Common myeloid progenitor, CD34-positive (primary cell): Measurements from ENCODE around the gene SCG2.

ENCODE experiments used
- CTCF ChIA-PET: fragments of 350-600 bp; sonication (Branson Sonifier 250); formaldehyde crosslinking; loops from one replicate; lab custom pipeline; 2021; ENCODE audit warnings: antibody characterized with exemption; lab: Charles Lee
- POLR2A ChIA-PET: fragments of 350-600 bp; sonication (Branson Sonifier 250); formaldehyde crosslinking; loops from one replicate; lab custom pipeline; 2021; ENCODE audit warnings: antibody characterized with exemption; lab: Charles Lee
- DNase-seq, 3 donors: peaks; one replicate each; pipeline versions ENCODE4 v3.0.0 to v3.0.0-alpha.2; 2013
- H3K27ac ChIP-seq, 2 experiments: 1 replicate in 1 of 2; 2 replicates in 1 of 2; pipeline ENCODE4 v1.7.0; 2013; ENCODE audit warnings: inconsistent platforms in 2 of 2, low read length in 2 of 2, mild to moderate bottlenecking in 2 of 2, low read depth in 1 of 2, moderate library complexity in 1 of 2; ENCODE audit not compliant: severe bottlenecking in 2 of 2, insufficient read depth in 1 of 2, poor library complexity in 1 of 2
- H3K27me3 ChIP-seq, 5 experiments: replicated peaks in 2 of 5; 1 replicate in 3 of 5; 2 replicates in 2 of 5; pipeline versions ENCODE4 v1.6.1 to v1.7.0; 2013; ENCODE audit warnings: low read length in 4 of 5, mild to moderate bottlenecking in 2 of 5, moderate library complexity in 2 of 5, inconsistent platforms in 1 of 5; ENCODE audit not compliant: insufficient read depth in 5 of 5, control insufficient read depth in 4 of 5
- H3K36me3 ChIP-seq, 4 experiments: 1 replicate in 2 of 4; 2 replicates in 2 of 4; pipeline versions ENCODE4 v1.6.1 to v1.7.0; 2013; ENCODE audit warnings: low read length in 3 of 4, control low read depth in 1 of 4, mild to moderate bottlenecking in 1 of 4; ENCODE audit not compliant: control insufficient read depth in 4 of 4, insufficient read depth in 4 of 4
- H3K4me1 ChIP-seq, 4 experiments: 1 replicate in 3 of 4; 2 replicates in 1 of 4; pipeline versions ENCODE4 v1.6.1 to v1.7.1; 2013; ENCODE audit warnings: low read length in 3 of 4, mild to moderate bottlenecking in 3 of 4, control low read depth in 1 of 4, inconsistent platforms in 1 of 4, moderate library complexity in 1 of 4; ENCODE audit not compliant: control insufficient read depth in 4 of 4, insufficient read depth in 4 of 4; ENCODE audit errors: control extremely low read depth in 1 of 4
- H3K4me3 ChIP-seq, 7 experiments: 1 replicate in 4 of 7; 2 replicates in 3 of 7; pipeline versions ENCODE4 v1.5.1 to v1.7.0; 2013; ENCODE audit warnings: mild to moderate bottlenecking in 7 of 7, low read length in 6 of 7, moderate library complexity in 6 of 7, inconsistent platforms in 2 of 7, low read depth in 2 of 7, control low read depth in 1 of 7; ENCODE audit not compliant: insufficient read depth in 4 of 7, control insufficient read depth in 1 of 7; ENCODE audit errors: extremely low read depth in 1 of 7
- H3K9me3 ChIP-seq, 5 experiments: 1 replicate in 4 of 5; 2 replicates in 1 of 5; pipeline versions ENCODE4 v1.6.1 to v1.7.1; 2013; ENCODE audit warnings: low read length in 4 of 5, mild to moderate bottlenecking in 2 of 5, inconsistent platforms in 1 of 5, low read depth in 1 of 5, moderate library complexity in 1 of 5; ENCODE audit not compliant: control insufficient read depth in 4 of 5, insufficient read depth in 2 of 5; ENCODE audit errors: control extremely low read depth in 1 of 5
- WGBS: methylation state at CpG from one replicate; pipeline ENCODE4 v1.1.5; 2013; ENCODE audit not compliant: insufficient coverage; 5-methylcytosine and 5-hydroxymethylcytosine counted together

The SCG2 gene

GRCh38 chr2:223582001-223582400 is 20.2 kb downstream of the SCG2 start:
- ChIA-PET CTCF (no interaction called here), POLR2A (no interaction called here)
- DNase-seq, result no peak
- H3K4me3 ChIP-seq, result no peak overlapping the region
- no peaks in the 10 kb centered on the region for H3K27me3 ChIP-seq
- no peak overlapping the region for H3K27ac ChIP-seq
- 87% methylated on average over 5 of the region's 5 CpGs for WGBS
- no peaks in the 10 kb centered on the region for H3K9me3 ChIP-seq
- no peaks in the 10 kb centered on the region for H3K4me1 ChIP-seq
- no peaks in the 10 kb centered on the region for H3K36me3 ChIP-seq

- CTCF ChIA-PET, result no interaction called here
- POLR2A ChIA-PET, result no interaction called here
These were observed 21.2 kb downstream of the SCG2 start for GRCh38 chr2:223580951-223581350.

GRCh38 chr2:223578846-223579245 is 23.3 kb downstream of the SCG2 start:
- H3K36me3 ChIP-seq, result no peaks in the 10 kb centered on the region
- no peaks in the 10 kb centered on the region for H3K9me3 ChIP-seq
- WGBS, result no CpG with 5 or more reads among the region's 1 CpG
- H3K4me3 ChIP-seq, result no peak overlapping the region
- no peak for DNase-seq
- CTCF ChIA-PET, result no interaction called here
- H3K4me1 ChIP-seq, result no peaks in the 10 kb centered on the region
- POLR2A ChIA-PET, result no interaction called here
- H3K27me3 ChIP-seq, result no peaks in the 10 kb centered on the region
- no peak overlapping the region for H3K27ac ChIP-seq

More at GRCh38 chr2:223580951-223581350, 21.2 kb downstream of the SCG2 start:
- H3K27me3 ChIP-seq, result no peaks in the 10 kb centered on the region
- no peak overlapping the region for H3K27ac ChIP-seq
- no peak for DNase-seq
- no peaks in the 10 kb centered on the region for H3K36me3 ChIP-seq
- no peak overlapping the region for H3K4me3 ChIP-seq
- 73% methylated on average over 3 of the region's 6 CpGs for WGBS
- H3K9me3 ChIP-seq, result no peaks in the 10 kb centered on the region
- H3K4me1 ChIP-seq, result no peaks in the 10 kb centered on the region

- Histone ChIP-seq H3K36me3 (no peaks in the 10 kb centered on the region), H3K27me3 (peaks cover 0 to 2% (median 0%) of the 10 kb centered on the region in 5 experiments), H3K9me3 (no peaks in the 10 kb centered on the region), H3K4me1 (no peaks in the 10 kb centered on the region), H3K27ac (no peak overlapping the region), H3K4me3 (no peak overlapping the region)
- 93% methylated on average over 4 of the region's 5 CpGs for WGBS
- ChIA-PET POLR2A (no interaction called here), CTCF (no interaction called here)
- no peak for DNase-seq
These were observed 25.3 kb downstream of the SCG2 start for GRCh38 chr2:223576873-223577272.

- Histone ChIP-seq H3K36me3 (no peaks in the 10 kb centered on the region), H3K4me3 (no peak overlapping the region), H3K27ac (no peak overlapping the region), H3K27me3 (peaks cover 0 to 2% (median 0%) of the 10 kb centered on the region in 5 experiments), H3K4me1 (no peaks in the 10 kb centered on the region), H3K9me3 (no peaks in the 10 kb centered on the region)
- WGBS, result 100% methylated on average over 2 of the region's 2 CpGs
- DNase-seq, result no peak
- CTCF ChIA-PET, result no interaction called here
- POLR2A ChIA-PET, result interaction anchor here (0.6 kb wide), 1 partner anchor 1963 kb away, joined by 5 read pairs; no protein-coding TSS in a partner anchor
These were observed 31.4 kb downstream of the SCG2 start for GRCh38 chr2:223570784-223571183.

GRCh38 chr2:223566396-223566795 is 35.8 kb downstream of the SCG2 start:
- POLR2A ChIA-PET, result no interaction called here
- no peaks in the 10 kb centered on the region for H3K4me1 ChIP-seq
- DNase-seq, result no peak
- H3K9me3 ChIP-seq, result no peaks in the 10 kb centered on the region
- H3K4me3 ChIP-seq, result no peak overlapping the region
- H3K27ac ChIP-seq, result no peak overlapping the region
- CTCF ChIA-PET, result no interaction called here
- H3K36me3 ChIP-seq, result no peaks in the 10 kb centered on the region
- 20% methylated on average over 1 of the region's 1 CpG for WGBS
- peaks cover 0 to 2% (median 0%) of the 10 kb centered on the region in 5 experiments for H3K27me3 ChIP-seq

- Histone ChIP-seq H3K27ac (no peak overlapping the region), H3K27me3 (peaks cover 0 to 2% (median 0%) of the 10 kb centered on the region in 5 experiments)
These were observed 38.7 kb downstream of the SCG2 start for GRCh38 chr2:223563462-223563861.

More at GRCh38 chr2:223563462-223563861, 38.7 kb downstream of the SCG2 start:
- ChIA-PET CTCF (no interaction called here), POLR2A (no interaction called here)
- Histone ChIP-seq H3K4me1 (no peaks in the 10 kb centered on the region), H3K36me3 (no peaks in the 10 kb centered on the region), H3K4me3 (no peak overlapping the region), H3K9me3 (no peaks in the 10 kb centered on the region)
- DNase-seq, result no peak
